Hepatocyte (in vitro differentiated cells): ENCODE measurements around the gene ZNF579. TPM values are rescaled to one million over a fixed set of nuclear protein-coding genes. Genes with fewer than 3 reads are reported as not detected.

Experiments
- DNase-seq: peaks from one replicate; pipeline ENCODE4 v3.0.0-alpha.2; 2016; ENCODE audit warnings: low spot score
- H2AFZ ChIP-seq: fragments of 200-600 bp; sonication (generic); 2 replicates; pipeline ENCODE4 v1.6.0; 2016; ENCODE audit warnings: antibody characterized with exemption, mild to moderate bottlenecking
- H3K27ac ChIP-seq: fragments of 200-600 bp; sonication (generic); 2 replicates; pipeline ENCODE4 v1.5.1; 2016; ENCODE audit warnings: mild to moderate bottlenecking
- H3K27me3 ChIP-seq: fragments of 200-600 bp; sonication (generic); 2 replicates; pipeline ENCODE4 v1.6.1; 2016
- H3K36me3 ChIP-seq: fragments of 200-600 bp; sonication (generic); replicated peaks from 2 replicates; pipeline ENCODE4 v1.5.1; 2016; ENCODE audit warnings: low read depth; ENCODE audit not compliant: insufficient read depth
- H3K4me1 ChIP-seq: fragments of 200-600 bp; sonication (generic); 2 replicates; pipeline ENCODE4 v1.5.1; 2016; ENCODE audit warnings: mild to moderate bottlenecking, moderate library complexity; ENCODE audit not compliant: insufficient read depth
- H3K4me2 ChIP-seq: fragments of 200-600 bp; sonication (generic); 2 replicates; pipeline ENCODE4 v1.6.0; 2016
- H3K4me3 ChIP-seq: fragments of 200-600 bp; sonication (generic); 2 replicates; pipeline ENCODE4 v1.5.1; 2016; ENCODE audit warnings: mild to moderate bottlenecking
- H3K79me2 ChIP-seq: fragments of 200-600 bp; sonication (generic); 2 replicates; pipeline ENCODE4 v1.6.0; 2017; ENCODE audit warnings: mild to moderate bottlenecking
- H3K9me2 ChIP-seq: fragments of 200-600 bp; sonication (generic); replicated peaks from 2 replicates; pipeline ENCODE4 v1.6.0; 2017; ENCODE audit warnings: mild to moderate bottlenecking; ENCODE audit not compliant: insufficient read depth
- H3K9me3 ChIP-seq: fragments of 200-600 bp; sonication (generic); 2 replicates; pipeline ENCODE4 v1.5.1; 2016; ENCODE audit warnings: low read depth, mild to moderate bottlenecking
- H4K20me1 ChIP-seq: fragments of 200-600 bp; sonication (generic); 2 replicates; pipeline ENCODE4 v1.6.0; 2016; ENCODE audit warnings: mild to moderate bottlenecking; ENCODE audit not compliant: insufficient read depth, poor library complexity, severe bottlenecking
- CTCF ChIP-seq: fragments of 200-600 bp; sonication (generic); IDR thresholded peaks from 2 replicates; pipeline ENCODE4 v1.5.1; 2016; ENCODE audit warnings: antibody characterized with exemption, mild to moderate bottlenecking; ENCODE audit not compliant: poor library complexity
- EZH2 ChIP-seq: fragments of 200-600 bp; sonication (generic); IDR thresholded peaks from 2 replicates; pipeline ENCODE4 v1.6.1; 2016; ENCODE audit warnings: antibody characterized with exemption, mild to moderate bottlenecking, borderline replicate concordance
- EZH2phosphoT487 ChIP-seq: fragments of 200-600 bp; sonication (generic); IDR thresholded peaks from one replicate; pipeline ENCODE4 v1.6.1; 2018; ENCODE audit warnings: antibody characterized with exemption, mild to moderate bottlenecking, low read depth, moderate library complexity; ENCODE audit not compliant: unreplicated experiment, severe bottlenecking
- WGBS: methylation state at CpG from one replicate; pipeline ENCODE4 v1.1.6; 2016; ENCODE audit warnings: low lambda C conversion rate; ENCODE audit errors: missing lambda C conversion rate; 5-methylcytosine and 5-hydroxymethylcytosine counted together
- polyA plus RNA-seq: library from polyadenylated mRNA; unstranded; fragments of >200 nt; fragmentation: Nextera tagmentation; extraction: Ambion mirVana; gene quantifications from 2 replicates; pipeline ENCODE4 v1.2.1, GENCODE V29; 2016
- total RNA-seq: library from RNA; depleted of rRNA; stranded (reverse); fragments of >200 nt; gene quantifications from 2 replicates; pipeline ENCODE4 v1.2.3, GENCODE V29; 2014

The ZNF579 gene
- total and polyA plus RNA-seq, 2 experiments from 2014 or later, result 5.1 to 14.8 TPM

GRCh38 chr19:55617426-55617825, 36.8 kb upstream of the ZNF579 start:
- 96% methylated on average over 8 of the region's 8 CpGs for WGBS
- no peaks in the 10 kb centered on the region for H3K9me2 ChIP-seq
- H3K4me2 ChIP-seq, result no peak overlapping the region
- no peaks in the 10 kb centered on the region for H3K9me3 ChIP-seq
- no peaks in the 10 kb centered on the region for H3K4me1 ChIP-seq
- no peaks in the 10 kb centered on the region for H4K20me1 ChIP-seq
- no peaks in the 10 kb centered on the region for H3K79me2 ChIP-seq
- no peaks in the 10 kb centered on the region for H3K36me3 ChIP-seq
- no peak overlapping the region for H2AFZ ChIP-seq
- no peak for DNase-seq
- no peak for TF ChIP-seq CTCF
- TF ChIP-seq EZH2, result no peak
- no peak for TF ChIP-seq EZH2phosphoT487
- H3K27ac ChIP-seq, result no peak overlapping the region
- H3K4me3 ChIP-seq, result no peak overlapping the region
- no peaks in the 10 kb centered on the region for H3K27me3 ChIP-seq

GRCh38 chr19:55616395-55616875, 35.8 kb upstream of the ZNF579 start:
- no peaks in the 10 kb centered on the region for H3K27me3 ChIP-seq
- TF ChIP-seq EZH2 (no peak), EZH2phosphoT487 (no peak), CTCF (no peak)
- no peak overlapping the region for H3K4me2 ChIP-seq
- no peaks in the 10 kb centered on the region for H3K9me2 ChIP-seq
- H3K36me3 ChIP-seq, result no peaks in the 10 kb centered on the region
- no peaks in the 10 kb centered on the region for H4K20me1 ChIP-seq
- H2AFZ ChIP-seq, result no peak overlapping the region
- H3K4me3 ChIP-seq, result no peak overlapping the region
- no peaks in the 10 kb centered on the region for H3K9me3 ChIP-seq
- WGBS, result 98% methylated on average over 35 of the region's 38 CpGs
- H3K4me1 ChIP-seq, result no peaks in the 10 kb centered on the region
- peaks cover 4% of the 10 kb centered on the region for H3K79me2 ChIP-seq
- no peak for DNase-seq
- no peak overlapping the region for H3K27ac ChIP-seq

GRCh38 chr19:55615543-55616394, 35.1 kb upstream of the ZNF579 start:
- 98% methylated on average over 57 of the region's 88 CpGs for WGBS
- Histone ChIP-seq H3K9me2 (no peaks in the 10 kb centered on the region), H2AFZ (no peak overlapping the region), H3K4me2 (no peak overlapping the region), H3K4me1 (no peaks in the 10 kb centered on the region), H3K36me3 (no peaks in the 10 kb centered on the region), H4K20me1 (no peaks in the 10 kb centered on the region), H3K4me3 (no peak overlapping the region), H3K9me3 (no peaks in the 10 kb centered on the region), H3K27ac (no peak overlapping the region), H3K79me2 (peaks cover 11% of the 10 kb centered on the region), H3K27me3 (no peaks in the 10 kb centered on the region)
- DNase-seq, result no peak
- no peak for TF ChIP-seq EZH2
- TF ChIP-seq CTCF, result no peak
- no peak for TF ChIP-seq EZH2phosphoT487
